Activated gamma-delta T cell treated with anti-CD3 and anti-CD28 coated beads, Interleukin-2, amount 50 U/mL, for 16 hours (primary cell): ENCODE results near the gene ABHD3.
"Not testable (repeated sequence)": the region's sequence is repeated elsewhere in the genome, so short reads cannot be mapped to it uniquely, and the experiment has no call there.

Source experiments
- DNase-seq: peaks from one replicate; pipeline ENCODE4 v3.0.0-alpha.2; 2020; ENCODE audit warnings: low read depth

Gene ABHD3, protein sequence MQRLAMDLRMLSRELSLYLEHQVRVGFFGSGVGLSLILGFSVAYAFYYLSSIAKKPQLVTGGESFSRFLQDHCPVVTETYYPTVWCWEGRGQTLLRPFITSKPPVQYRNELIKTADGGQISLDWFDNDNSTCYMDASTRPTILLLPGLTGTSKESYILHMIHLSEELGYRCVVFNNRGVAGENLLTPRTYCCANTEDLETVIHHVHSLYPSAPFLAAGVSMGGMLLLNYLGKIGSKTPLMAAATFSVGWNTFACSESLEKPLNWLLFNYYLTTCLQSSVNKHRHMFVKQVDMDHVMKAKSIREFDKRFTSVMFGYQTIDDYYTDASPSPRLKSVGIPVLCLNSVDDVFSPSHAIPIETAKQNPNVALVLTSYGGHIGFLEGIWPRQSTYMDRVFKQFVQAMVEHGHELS

DNA sequence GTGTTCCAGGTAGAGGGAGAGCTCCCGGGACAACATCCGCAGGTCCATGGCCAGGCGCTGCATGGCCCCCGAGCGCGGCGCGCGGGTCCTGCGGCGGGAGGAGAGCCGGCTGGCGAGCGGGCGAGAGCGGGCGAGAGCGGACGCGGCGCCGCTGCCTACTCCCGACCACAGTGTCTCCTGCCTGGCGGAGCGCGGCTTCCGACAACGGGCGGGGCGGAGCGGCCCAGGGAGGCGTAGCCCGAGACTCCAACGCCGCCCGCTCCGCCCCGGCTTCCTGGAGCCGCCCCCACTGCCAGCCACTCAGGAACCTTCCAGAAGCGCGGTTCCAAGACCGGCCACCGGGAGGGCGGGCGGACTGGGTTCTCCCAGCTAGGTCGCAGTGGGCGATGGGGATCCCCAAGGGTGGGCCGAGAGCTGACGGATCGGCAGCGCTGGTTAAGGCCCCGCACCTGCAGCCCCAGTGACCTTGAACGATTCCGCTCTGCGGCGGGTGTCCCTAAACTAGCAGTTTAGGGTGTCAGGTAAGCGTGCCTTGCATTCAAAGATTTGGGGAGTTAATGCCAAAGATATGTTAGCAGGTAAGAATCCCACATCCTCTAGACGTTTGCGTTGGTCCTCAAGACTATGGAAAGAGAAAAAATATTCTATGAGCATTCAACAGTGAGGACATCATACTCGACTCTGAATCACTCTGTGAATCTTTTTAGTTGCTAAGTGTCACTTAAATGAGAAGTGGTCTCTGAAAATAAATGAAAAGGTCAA is at the start of gene ABHD3:
ABHD3 (minus strand) TSS at position 172 of the 762 bp plus-strand sequence; CDS start at position 63, 109 bp downstream.
- DNase-seq: peak; percentile 84

DNA sequence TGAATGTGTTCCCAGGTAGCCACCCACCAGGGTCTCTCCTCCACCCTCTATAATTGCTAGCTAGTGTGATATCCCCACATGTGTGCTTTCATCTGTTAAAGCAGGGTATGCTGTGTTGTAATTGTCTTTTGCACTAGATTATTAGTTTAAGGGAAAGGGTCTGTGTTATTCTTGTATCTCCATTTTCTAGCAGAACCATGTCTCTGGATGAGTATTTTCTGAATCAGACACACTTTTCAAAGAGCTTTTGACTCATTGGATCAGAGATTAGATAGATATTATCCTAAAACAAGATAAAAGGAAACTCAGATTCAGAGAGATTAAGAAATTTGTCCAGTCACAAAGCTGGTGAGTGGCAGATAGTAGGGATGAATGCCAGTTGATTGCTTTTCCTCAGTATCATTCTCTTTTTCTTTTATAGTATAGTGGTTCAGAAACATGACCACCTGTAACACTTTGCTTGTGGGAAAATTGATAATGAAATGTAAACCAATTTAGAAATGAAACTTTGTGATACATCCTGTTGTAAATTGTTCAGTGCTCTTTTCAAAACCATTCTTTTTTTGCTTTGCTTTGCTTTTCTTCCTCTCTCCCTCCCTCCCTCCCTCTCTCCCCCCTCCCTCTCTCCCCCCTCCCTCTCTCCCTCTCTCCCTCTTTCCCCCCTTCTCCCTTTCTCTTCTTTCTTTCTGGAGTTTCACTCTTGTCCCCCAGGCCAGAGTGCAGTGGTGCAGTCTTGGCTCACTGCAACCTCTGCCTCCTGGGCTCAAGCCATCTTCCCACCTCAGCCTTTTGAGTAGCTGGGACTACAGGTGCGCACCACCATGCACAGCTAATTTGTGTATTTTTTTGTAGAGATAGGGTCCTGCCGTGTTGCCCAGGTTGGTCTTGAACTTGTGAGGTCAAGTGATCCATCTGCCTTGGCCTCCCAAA is 43.5 kb upstream of the ABHD3 start:
- DNase-seq: no peak

DNA sequence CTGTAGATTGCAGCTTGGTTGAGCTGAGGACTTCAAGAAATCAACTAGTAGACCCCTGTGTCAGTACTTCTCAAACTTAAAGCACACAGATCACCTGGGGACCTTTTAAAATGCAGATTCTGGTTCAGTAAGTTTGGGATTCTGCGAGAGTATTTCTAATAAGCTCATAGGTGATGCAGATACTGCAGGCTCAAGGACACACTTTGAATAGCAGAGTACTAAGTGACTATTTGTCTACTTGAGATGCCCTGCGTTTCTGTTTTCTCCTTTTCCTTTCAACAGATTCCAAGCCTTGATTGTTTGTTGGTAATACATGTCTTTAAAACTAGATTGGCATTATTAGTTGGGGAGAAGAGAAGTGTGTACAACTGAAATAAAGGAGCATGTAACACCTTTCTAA is 42.7 kb upstream of the ABHD3 start:
- no peak for DNase-seq

DNA sequence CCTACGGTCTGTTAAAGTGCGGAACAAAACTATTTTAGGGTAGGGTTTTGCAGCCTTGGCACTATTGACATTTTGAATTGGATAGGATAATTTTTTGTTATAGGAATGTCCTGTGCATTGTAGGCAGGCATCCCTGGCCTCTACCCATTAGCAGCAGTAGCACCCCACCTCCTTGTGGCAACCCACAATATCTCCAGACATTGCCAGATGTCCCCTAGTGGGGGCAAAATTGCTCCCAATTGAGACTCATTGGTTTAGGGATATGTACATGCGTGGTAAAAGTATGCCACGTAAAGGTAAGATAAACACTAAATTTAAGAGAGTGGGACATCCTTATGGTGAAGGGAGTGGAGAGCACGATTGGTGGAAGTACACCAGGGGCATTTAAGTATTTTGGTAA is 40.7 kb upstream of the ABHD3 start:
- no peak for DNase-seq

DNA sequence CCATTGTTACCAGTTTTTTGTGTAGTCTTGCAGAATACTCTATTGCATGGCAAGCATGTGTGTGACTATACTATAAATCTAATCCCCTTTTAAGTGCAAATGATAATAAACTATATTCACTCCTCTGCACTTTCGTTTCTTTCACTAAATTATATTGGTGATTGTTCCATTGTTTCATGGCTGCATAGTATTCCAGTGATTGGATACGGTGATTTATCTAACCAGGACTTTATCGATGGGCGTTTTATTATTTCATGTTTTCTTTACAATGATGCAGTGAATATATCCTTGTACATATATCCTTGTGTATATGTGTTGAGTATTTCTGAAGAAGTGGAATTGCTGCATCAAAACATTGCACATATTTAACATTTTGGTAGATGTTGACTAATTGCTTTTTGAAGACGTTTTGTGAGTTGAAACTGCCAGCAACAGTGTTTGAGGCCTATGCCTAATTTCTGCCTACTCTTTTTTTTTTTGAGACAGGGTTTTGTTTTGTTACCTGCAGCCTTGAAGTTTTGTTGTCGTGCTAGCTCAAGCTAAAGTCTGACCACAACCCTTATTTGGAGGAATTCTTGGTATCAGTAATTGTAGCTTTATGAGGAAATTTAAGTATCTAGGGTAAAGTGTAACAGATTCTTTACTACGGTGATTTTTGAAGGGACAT is 38.7 kb upstream of the ABHD3 start:
- DNase-seq: no peak

DNA sequence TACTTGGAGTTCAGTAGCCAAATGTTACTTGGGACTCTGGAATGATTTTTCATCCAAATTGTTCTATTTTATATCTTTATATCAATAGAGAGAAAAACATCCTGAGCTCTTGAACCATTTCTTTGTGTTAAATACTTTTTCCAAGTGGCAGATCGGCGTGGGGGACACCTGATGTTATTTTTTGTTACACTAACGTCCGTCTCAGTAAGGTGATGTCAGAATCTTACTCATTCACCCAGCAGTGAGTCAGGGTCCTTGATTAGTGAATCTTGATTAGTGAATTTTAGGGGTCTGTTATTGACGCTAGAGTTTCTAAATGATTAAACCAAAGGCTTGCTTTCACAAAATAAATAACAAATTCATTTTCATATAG is 37.7 kb upstream of the ABHD3 start:
- DNase-seq: no peak

DNA sequence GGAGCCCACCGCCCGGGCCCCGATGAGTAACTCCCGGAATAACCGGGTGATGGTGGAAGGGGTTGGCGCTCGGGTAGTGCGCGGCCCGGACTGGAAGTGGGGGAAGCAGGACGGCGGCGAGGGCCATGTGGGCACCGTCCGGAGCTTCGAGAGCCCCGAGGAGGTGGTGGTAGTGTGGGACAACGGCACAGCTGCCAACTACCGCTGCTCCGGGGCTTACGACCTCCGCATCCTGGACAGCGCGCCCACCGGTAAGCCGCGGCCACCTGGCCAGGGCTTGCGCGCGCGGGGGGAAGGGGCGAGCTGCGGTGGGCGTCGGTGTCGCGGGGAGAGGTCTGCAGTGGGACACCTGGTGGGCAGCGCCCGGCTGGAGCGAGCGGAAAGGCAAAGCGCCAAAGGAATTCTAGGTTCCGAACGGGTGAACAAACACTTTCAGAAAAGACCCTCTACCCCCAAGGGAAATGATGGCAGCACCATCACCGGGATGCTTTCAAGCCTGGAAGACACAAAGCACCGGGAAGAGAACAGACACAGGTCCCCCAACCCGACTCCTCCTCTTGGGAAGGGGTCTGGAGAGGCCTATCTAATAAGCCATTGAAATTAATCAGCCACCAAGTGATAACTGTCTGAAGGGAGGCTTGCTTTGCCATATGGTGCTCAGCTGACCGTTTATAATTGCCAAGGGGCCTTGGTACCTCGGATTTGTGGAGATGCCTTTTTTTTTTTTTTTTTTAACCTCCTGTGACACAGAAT is 37.2 kb upstream of the ABHD3 start:
- peak; percentile 17 for DNase-seq

DNA sequence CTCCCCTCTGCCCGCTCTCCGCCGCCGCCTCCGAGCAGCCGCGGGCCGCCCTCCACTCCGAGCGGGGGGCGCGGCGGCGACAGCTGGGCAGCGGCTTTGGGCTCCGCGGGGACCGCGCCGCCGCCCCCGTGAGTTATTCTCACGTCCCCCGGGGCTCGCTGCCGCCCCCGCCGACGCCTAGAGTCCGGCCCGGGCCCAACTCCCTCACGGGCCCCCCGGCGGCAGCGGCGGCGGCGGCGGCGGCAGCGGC is 36.7 kb upstream of the ABHD3 start:
- DNase-seq: no peak

DNA sequence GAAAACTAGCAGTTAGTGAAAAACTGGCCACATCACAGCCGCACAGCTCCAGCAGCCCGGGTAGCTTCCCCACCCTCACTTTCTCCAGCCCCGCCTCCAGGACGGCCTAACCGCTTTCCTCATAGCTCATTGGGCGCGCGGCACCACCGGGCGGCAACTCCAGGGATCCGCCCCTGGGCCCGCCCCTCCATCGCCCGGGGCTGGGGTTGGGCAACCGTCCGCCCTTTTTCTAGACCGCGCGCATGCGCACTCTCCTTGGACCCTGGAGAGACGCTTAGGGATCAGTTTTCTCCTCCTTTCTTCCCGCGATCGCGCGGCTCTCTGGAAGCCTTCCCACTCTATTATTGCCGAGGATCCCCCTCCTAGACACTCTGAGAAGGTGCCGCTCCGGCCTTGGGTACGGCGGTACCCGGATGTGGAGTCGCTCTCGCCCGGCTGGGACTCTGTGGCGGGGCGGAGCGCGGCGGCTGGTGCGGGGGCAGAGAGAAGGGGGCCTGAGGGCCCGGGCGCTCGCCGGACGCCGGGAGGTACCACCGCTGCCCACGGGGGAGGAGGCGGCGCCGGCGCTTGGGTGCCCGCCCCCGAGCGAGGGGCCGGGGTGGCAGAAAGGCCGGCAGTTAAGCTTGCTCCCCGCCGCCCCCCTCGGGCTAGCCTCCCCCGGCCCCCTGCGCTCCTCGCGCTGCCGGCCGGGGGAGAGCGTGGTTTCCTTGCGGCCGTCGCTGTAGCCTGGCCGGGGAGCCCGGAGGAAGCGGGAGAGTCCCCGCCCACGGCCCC is 36.2 kb upstream of the ABHD3 start, which contains the start of gene MIB1:
MIB1 (plus strand) TSS at position 255 of the 774 bp plus-strand sequence. CDS start 792 bp downstream, outside the sequence.
- DNase-seq: peak; percentile 98

DNA sequence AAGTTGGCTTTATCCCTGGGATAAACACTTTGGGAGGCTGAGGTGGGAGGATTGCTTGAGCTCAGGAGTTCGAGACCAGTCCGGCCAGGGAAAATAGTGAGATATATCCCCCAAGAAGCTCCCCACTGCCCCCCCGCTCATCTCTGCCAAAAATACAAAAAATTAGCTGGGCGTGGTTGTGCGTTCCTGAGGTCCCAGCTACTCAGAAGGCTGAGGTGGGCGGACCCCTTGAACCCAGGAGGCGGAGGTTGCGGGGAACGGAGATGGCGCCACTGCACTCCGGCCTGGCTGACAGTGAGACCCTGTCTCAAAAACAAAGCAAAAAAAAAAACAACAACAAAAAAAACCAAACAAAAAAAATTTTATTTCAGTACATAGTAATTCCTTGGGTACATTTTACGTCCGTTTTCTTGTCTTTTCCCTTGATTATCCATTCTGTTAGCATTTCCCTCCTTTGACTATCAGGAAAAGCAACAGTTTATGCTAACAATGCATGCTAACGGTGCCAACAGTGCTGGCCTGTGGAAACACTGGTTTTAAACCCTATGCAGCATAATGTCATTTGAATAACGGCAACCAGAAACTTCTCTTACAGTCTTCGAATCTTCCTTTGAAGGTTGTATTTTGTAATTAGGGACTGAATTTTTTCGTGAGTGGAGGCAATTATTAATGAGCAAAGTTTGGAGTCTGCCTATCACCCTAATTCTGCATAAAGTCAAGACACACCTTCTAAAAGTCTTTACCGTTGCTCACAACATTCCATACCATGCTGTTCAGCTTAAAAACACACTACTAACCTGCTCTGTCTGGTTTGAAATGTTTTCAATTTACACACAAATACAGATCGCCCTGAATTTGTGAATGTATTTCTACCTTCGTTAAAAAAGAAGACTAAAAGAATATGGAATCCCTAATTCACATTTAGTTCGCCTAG is 35.3 kb upstream of the ABHD3 start:
- DNase-seq: no peak

DNA sequence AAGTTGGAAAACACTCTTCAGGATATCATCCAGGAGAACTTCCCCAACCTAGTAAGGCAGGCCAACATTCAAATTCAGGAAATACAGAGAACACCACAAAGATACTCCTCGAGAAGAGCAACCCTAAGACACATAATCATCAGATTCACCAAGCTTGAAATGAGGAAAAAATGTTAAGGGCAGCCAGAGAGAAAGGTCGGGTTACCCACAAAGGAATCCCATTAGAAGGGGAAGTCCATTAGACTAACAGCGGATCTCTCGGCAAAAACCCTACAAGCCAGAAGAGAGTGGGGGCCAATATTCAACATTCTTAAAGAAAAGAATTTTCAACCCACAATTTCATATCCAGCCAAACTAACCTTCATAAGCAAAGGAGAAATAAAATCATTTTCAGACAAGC is 32.4 kb upstream of the ABHD3 start:
- DNase-seq: not testable (repeated sequence)

DNA sequence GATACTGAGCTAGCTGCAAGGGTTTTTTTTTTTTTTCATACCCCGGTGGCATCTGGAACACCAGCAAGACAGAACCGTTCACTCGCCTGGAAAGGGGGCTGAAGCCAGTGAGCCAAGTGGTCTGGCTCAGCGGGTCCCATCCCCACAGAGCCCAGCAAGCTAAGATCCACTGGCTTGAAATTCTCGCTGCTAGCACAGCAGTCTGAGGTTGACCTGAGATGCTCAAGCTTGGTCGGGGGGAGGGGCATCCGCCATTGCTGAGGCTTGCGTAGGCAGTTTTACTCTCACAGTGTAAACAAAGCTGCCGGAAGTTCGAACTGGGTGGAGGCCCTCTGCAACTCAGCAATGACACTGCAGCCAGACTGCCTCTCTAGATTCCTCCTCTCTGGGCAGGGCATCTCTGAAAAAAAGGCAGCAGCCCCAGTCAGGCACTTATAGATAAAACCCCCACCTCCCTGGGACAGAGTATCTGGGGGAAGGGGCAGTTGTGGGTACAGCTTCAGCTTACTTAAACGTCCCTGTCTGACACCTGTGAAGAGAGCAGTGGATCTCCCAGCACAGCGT is 31.0 kb upstream of the ABHD3 start:
- DNase-seq: no peak

DNA sequence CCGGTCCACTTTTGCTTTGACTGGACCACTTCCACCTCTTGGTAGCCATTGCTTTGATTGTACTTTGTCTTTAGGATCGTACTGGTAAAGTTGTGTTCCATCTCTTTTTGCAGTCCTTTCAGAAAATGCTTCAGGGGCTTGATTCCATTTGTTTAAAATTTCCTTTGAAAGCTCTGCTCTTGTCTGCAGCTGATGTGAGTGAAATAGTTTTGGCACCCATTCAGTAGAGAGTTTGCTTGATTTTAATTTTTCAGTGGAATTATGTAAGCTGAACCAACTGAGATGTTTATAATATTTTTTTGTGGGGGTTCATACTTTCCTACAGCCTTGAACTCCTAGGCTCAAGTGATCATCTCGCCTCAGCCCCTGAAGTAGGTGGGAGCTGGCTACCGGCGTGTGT is 28.4 kb upstream of the ABHD3 start:
- DNase-seq: no peak

DNA sequence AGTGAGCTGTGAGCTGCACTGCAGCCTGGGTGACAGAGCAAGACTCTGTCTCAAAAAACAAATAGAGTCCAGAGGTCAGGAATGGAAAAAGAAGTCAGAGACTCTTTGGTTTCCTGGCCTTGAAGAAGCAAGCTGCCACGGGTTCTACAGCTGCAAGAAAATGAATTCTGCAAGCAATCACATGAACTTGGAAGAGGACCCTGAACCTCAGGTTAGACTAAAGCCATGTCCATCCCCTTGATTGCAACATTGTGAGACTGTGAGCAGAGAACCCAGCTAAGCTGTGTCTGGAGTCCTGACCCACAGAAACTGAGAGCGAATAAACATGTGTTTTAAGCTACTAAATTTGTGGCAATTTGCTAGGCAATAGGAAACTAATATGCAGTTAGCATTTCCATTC is 23.1 kb upstream of the ABHD3 start:
- no peak for DNase-seq

DNA sequence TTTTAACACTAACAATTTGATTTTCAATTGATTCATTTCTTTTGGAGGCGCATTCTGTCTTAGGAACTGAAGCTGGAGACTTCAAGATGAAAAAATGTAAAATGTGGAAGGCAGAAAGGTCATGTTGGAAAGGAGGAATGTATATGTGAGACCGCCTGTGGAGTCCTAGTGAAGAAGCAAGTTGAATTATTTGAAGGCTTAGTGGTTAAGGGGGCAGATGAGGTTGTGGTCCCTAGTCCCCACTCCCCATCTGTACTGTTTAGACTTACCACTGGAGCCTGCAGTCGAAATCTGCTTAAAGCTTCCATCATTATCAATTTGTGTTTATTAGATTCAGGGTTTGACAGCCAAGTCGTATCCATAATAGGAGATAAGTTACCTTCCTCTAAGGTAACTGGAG is 20.6 kb upstream of the ABHD3 start:
- no peak for DNase-seq

DNA sequence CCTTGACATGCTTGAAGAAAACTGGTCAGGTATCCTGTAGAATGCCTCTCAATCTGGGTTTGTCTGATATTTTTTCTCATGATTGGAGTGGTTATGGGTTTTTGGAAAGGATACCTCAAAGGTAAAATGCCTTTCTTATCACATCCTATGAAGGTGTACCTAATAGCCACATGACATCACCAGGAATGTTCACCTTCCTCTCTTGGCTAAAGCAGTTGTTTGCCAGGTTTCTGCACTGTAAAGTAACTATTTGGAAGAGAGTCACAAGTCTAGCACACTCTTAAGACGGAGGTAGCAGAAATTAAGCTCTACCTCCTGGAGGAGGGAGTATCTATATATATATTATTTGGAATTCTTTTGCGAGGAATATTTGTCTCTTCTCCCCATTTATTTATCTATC is 18.1 kb upstream of the ABHD3 start:
- DNase-seq: no peak

DNA sequence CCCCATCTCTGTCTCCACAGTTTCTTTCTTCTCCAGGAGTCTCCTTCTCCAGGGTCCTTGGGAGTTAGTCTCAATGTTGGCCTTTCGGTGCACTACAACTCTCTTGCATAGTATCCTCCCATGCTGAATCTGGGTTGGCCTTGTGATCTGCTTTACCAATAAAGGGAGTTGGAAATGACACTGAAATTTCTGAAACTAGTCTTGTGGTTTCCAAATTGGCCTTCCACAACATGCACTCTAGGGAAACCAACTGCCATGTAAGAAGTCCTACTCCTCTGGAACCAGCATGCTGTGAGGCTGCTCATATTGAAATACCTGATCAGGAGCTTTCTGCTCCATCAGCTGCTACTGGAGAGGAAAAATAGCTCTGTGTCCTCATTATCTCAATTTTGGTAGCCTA is 9.9 kb upstream of the ABHD3 start:
- DNase-seq: no peak

DNA sequence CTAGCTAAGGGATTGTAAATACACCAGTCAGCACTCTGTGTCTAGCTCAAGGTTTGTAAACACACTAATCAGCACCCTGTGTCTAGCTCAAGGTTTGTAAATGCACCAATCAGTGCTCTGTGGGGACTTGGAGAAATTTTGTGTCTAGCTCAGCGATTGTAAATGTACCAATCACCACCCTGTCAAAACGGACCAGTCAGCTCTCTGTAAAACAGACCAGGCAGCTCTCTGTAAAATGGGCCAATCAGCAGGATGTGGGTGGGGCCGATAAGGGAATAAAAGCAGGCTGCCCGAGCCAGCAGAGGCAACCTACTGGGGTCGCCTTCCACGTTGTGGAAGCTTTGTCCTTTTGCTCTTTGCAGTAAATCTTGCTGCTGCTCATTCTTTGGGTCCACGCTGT is 2.6 kb upstream of the ABHD3 start:
- not testable (repeated sequence) for DNase-seq

DNA sequence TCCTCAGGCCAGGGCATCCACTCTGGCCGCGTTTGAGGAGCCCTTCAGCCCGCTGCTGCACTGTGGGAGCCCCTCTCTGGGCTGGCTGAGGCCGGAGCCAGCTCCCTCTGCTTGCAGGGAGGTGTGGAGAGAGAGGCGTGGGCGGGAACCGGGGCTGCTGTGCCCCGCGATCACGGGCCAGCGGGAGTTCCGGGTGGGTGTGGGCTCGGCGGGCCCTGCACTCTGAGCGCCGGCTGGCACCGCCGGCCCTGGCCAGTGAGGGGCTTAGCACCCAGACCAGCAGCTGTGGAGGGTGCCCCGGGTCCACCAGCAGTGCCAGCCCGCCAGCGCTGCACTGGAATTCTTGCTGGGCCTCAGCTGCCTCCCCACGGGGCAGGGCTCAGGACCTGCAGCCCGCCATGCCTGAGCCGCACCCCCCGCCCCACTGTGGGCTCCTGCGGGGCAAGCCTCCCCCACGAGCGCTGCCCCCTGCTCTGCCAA is 1.9 kb upstream of the ABHD3 start:
- no peak for DNase-seq
